ENCODE data around the gene GUCA1A. TPM values are rescaled to one million over a fixed set of nuclear protein-coding genes. Genes with fewer than 3 reads are reported as not detected.
A peak's percentile ranks its signal among the peaks of the same experiment; 100 is the strongest.

GUCA1A gene
- total RNA-seq, 1 experiment from 2014 or later, result not detected

DNA sequence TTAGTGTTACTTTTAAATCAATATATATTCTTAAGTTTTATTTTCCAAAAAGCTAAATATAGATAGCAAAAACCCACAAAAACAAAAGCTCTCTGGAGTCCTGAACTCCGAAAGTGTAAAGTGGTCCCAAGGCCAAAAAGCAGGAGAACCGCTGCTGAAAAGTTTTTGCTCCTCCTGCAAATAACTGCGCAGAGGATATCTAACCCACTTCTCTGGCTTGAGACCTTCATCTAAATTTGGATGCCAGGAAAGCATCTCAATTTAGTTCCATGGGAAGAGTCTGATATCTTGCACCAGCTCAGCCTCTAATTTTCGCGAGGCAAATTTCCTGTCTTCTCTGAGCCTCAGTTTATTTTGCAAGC, 44.0 kb downstream of the GUCA1A start:
- intact Hi-C loops (cut with micrococcal nuclease; ENCODE audit: unreplicated experiment), result no loop called here

DNA sequence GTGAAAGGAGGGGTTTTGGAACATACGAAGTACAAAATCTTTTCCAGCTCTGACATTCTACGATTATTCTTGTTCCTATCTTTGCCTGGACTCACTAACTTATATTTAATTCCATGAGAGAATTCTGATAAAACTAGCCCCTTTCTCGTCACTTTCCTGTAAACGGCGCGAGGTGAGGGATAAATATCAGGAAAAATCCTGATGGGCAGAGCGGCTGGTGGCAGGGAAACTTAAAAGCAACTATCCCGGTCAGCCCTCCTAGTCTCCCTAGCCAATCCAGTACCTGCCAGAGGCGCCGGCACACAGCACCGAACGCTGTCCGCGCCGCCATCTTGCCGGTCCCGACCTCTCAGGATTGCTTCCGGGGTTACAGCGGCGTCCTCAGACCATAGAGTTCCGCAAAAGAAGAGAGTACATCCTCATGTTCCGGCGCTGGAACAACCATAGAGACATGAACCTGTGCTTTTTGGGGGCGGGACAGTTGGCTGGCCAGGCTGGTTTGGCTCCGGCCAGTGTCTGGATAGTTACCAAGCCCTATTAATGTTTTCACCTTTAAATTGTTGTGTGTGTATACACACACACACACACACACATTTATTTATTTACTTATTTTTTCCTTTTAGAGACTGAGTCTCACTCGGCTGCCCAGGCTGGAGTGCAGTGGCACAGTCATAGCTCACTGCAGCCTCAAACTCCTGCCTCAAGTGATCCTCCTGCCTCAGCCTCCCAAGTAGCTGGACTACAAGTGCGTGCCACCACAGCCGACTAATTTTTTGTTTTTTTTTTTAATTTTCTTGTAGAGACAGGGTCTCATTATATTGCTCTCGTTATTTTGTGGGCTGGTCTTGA, 44.6 kb downstream of the GUCA1A start, which contains the start of gene MRPS10:
MRPS10 (minus strand) TSS at position 343 of the 849 bp plus-strand sequence; CDS start at position 331, 12 bp downstream.
- peak within 1 kb of the TSS; percentile 100 for H3K27ac ChIP-seq (ENCODE audit: low read length)
- peak; percentile 93 for ATAC-seq
- ChIA-PET CTCF (interaction anchor here (0.7 kb wide), 1 partner anchor 81 kb away, joined by 3 read pairs; no protein-coding TSS in a partner anchor), POLR2A (interaction anchor here (0.6 to 0.9 kb wide), 4 partner anchors 8 to 1913 kb away, joined by 3 to 9 read pairs (median 3); no protein-coding TSS in a partner anchor)
- BruUV-seq (replicated peaks), result no TSS peak
- peaks cover 66% of the 10 kb centered on the region for H3K4me1 ChIP-seq (ENCODE audit: control insufficient read depth, insufficient read depth, low read length)
- H3K27me3 ChIP-seq (ENCODE audit: control insufficient read depth, insufficient read depth, low read length), result no peaks in the 10 kb centered on the region
- in situ Hi-C loops (cut with HindIII; ENCODE audit: low pct_unique_long_range_greater_than_20kb, low sequenced_read_pairs), result no loop called here
- H3K9me3 ChIP-seq (ENCODE audit: control insufficient read depth, insufficient read depth, low read depth, low read length), result no peaks in the 10 kb centered on the region
- H3K36me3 ChIP-seq (ENCODE audit: control insufficient read depth, insufficient read depth, low read length), result peaks cover 16% of the 10 kb centered on the region
- peak within 1 kb of the TSS; percentile 78 to 80 for H3K4me3 ChIP-seq (ENCODE audit: low read depth in 2 of 2, low read length in 2 of 2)
- intact Hi-C loops (cut with micrococcal nuclease; ENCODE audit: unreplicated experiment), result no loop called here
- DNase-seq (ENCODE audit: low read depth, low spot score), result no peak
- peak in 1 of 2 experiments; percentile 48; a peak in 1 of 4 replicates for TF ChIP-seq REST (IDR thresholded peaks at IDR 0.05; ENCODE audit: insufficient read depth in 1 of 2, low read depth in 2 of 2, low read length in 1 of 2)
- TF ChIP-seq SIN3A (IDR thresholded peaks at IDR 0.05; ENCODE audit: borderline replicate concordance, insufficient read depth, low read depth, low read length), result no peak; the same call in 1 of the 2 replicates
- TF ChIP-seq POLR2AphosphoS5 (IDR thresholded peaks at IDR 0.05; ENCODE audit: low read depth, low read length), result peak; percentile 95
- no peak for TF ChIP-seq TCF7L2 (IDR thresholded peaks at IDR 0.05; ENCODE audit: low read depth, low read length)

More for the DNA sequence above, 44.0 kb downstream of the GUCA1A start:
- no peaks in the 10 kb centered on the region for H3K27me3 ChIP-seq (ENCODE audit: control insufficient read depth, insufficient read depth, low read length)
- ChIA-PET CTCF (no interaction called here), POLR2A (interaction anchor here (0.6 to 0.9 kb wide), 2 partner anchors 9 to 73 kb away, joined by 3 to 9 read pairs; no protein-coding TSS in a partner anchor)
- TSS peak; percentile 86 for BruUV-seq (replicated peaks)
- peaks cover 65% of the 10 kb centered on the region for H3K4me1 ChIP-seq (ENCODE audit: control insufficient read depth, insufficient read depth, low read length)
- peak; percentile 8; the same call in 1 of the 2 replicates for ATAC-seq
- peak overlapping the region; percentile 78 to 80 for H3K4me3 ChIP-seq (ENCODE audit: low read depth in 2 of 2, low read length in 2 of 2)
- peaks cover 22% of the 10 kb centered on the region for H3K36me3 ChIP-seq (ENCODE audit: control insufficient read depth, insufficient read depth, low read length)
- DNase-seq (ENCODE audit: low read depth, low spot score), result no peak
- peak overlapping the region; percentile 100 for H3K27ac ChIP-seq (ENCODE audit: low read length)
- H3K9me3 ChIP-seq (ENCODE audit: control insufficient read depth, insufficient read depth, low read depth, low read length), result no peaks in the 10 kb centered on the region
- in situ Hi-C loops (cut with HindIII; ENCODE audit: low pct_unique_long_range_greater_than_20kb, low sequenced_read_pairs), result no loop called here
- TF ChIP-seq REST (IDR thresholded peaks at IDR 0.05; ENCODE audit: insufficient read depth in 1 of 2, low read depth in 2 of 2, low read length in 1 of 2) (no peak), SIN3A (IDR thresholded peaks at IDR 0.05; ENCODE audit: borderline replicate concordance, insufficient read depth, low read depth, low read length) (no peak), POLR2AphosphoS5 (IDR thresholded peaks at IDR 0.05; ENCODE audit: low read depth, low read length) (no peak), TCF7L2 (IDR thresholded peaks at IDR 0.05; ENCODE audit: low read depth, low read length) (no peak)
- TF ChIP-seq, protein P1, sequence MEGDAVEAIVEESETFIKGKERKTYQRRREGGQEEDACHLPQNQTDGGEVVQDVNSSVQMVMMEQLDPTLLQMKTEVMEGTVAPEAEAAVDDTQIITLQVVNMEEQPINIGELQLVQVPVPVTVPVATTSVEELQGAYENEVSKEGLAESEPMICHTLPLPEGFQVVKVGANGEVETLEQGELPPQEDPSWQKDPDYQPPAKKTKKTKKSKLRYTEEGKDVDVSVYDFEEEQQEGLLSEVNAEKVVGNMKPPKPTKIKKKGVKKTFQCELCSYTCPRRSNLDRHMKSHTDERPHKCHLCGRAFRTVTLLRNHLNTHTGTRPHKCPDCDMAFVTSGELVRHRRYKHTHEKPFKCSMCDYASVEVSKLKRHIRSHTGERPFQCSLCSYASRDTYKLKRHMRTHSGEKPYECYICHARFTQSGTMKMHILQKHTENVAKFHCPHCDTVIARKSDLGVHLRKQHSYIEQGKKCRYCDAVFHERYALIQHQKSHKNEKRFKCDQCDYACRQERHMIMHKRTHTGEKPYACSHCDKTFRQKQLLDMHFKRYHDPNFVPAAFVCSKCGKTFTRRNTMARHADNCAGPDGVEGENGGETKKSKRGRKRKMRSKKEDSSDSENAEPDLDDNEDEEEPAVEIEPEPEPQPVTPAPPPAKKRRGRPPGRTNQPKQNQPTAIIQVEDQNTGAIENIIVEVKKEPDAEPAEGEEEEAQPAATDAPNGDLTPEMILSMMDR (IDR thresholded peaks at IDR 0.05), result no peak

Measured in Panc1 (cell line).